ENCODE data around the gene HRCT1.
"Not testable (repeated sequence)": the region's sequence is repeated elsewhere in the genome, so short reads cannot be mapped to it uniquely, and the experiment has no call there.

The HRCT1 gene

GRCh38 chr9:35905912-35906679 lies at the start of gene HRCT1:
TSS of gene HRCT1 (plus strand) at chr9:35906202. CDS start at chr9:35906288, 86 bp downstream.
- no peak for DNase-seq

- no peak for DNase-seq
Observed at GRCh38 chr9:35856206-35856605, 49.8 kb upstream of the HRCT1 start.

GRCh38 chr9:35856882-35857281 lies 49.1 kb upstream of the HRCT1 start:
- no peak for DNase-seq

GRCh38 chr9:35858458-35858857 lies 47.5 kb upstream of the HRCT1 start:
- DNase-seq = no peak

- DNase-seq = peak in 1 of 2 experiments; percentile 19
Observed at GRCh38 chr9:35859310-35859989, 46.6 kb upstream of the HRCT1 start.

- DNase-seq = no peak
Observed at GRCh38 chr9:35859990-35860339, 46.0 kb upstream of the HRCT1 start.

- no peak for DNase-seq
Observed at GRCh38 chr9:35861161-35861897, 44.7 kb upstream of the HRCT1 start.

- DNase-seq = no peak
Observed at GRCh38 chr9:35862328-35862727, 43.7 kb upstream of the HRCT1 start.

- DNase-seq = no peak
Observed at GRCh38 chr9:35863583-35863982, 42.4 kb upstream of the HRCT1 start.

GRCh38 chr9:35864695-35865255 lies 41.2 kb upstream of the HRCT1 start:
- DNase-seq = no peak

GRCh38 chr9:35867538-35867937 lies 38.5 kb upstream of the HRCT1 start:
- no peak for DNase-seq

GRCh38 chr9:35868933-35869332 lies 37.1 kb upstream of the HRCT1 start:
- no peak for DNase-seq

GRCh38 chr9:35869621-35870216 lies 36.3 kb upstream of the HRCT1 start:
- DNase-seq = no peak

- no peak for DNase-seq
Observed at GRCh38 chr9:35870351-35870923, 35.6 kb upstream of the HRCT1 start, which contains the start of gene OR13J1. TSS of gene OR13J1 (minus strand) at chr9:35870401. CDS start at chr9:35870401, 0 bp downstream.

- DNase-seq = no peak
Observed at GRCh38 chr9:35871545-35871944, 34.5 kb upstream of the HRCT1 start.

GRCh38 chr9:35872505-35872904 lies 33.5 kb upstream of the HRCT1 start:
- no peak for DNase-seq

GRCh38 chr9:35882263-35882848 lies 23.6 kb upstream of the HRCT1 start:
- peak; percentile 22 to 39 for DNase-seq

- no peak for DNase-seq
Observed at GRCh38 chr9:35882996-35883395, 23.0 kb upstream of the HRCT1 start.

- DNase-seq = not testable (repeated sequence)
Observed at GRCh38 chr9:35884908-35885307, 21.1 kb upstream of the HRCT1 start.

- DNase-seq = peak; percentile 44 to 51
Observed at GRCh38 chr9:35891646-35892045, 14.4 kb upstream of the HRCT1 start.

GRCh38 chr9:35892051-35892450 lies 14.0 kb upstream of the HRCT1 start:
- DNase-seq = no peak

- DNase-seq = no peak
Observed at GRCh38 chr9:35896570-35896969, 9.4 kb upstream of the HRCT1 start.

Data from AML-193 (cell line).